Ectodermal cell (in vitro differentiated cells): ENCODE measurements around the gene CMTM1.
A peak's percentile ranks its signal among the peaks of the same experiment; 100 is the strongest.

ENCODE experiments used
- H3K27ac ChIP-seq: 2 replicates; pipeline ENCODE4 v1.7.0; 2013; ENCODE audit warnings: mild to moderate bottlenecking, low read depth, low read length; ENCODE audit not compliant: insufficient read depth, poor library complexity, severe bottlenecking
- H3K27me3 ChIP-seq: 2 replicates; pipeline ENCODE4 v1.7.0; 2013; ENCODE audit warnings: mild to moderate bottlenecking, low read length; ENCODE audit not compliant: insufficient read depth, control insufficient read depth, poor library complexity, severe bottlenecking
- H3K36me3 ChIP-seq: one replicate; pipeline ENCODE4 v1.7.0; 2013; ENCODE audit warnings: low read length; ENCODE audit not compliant: control insufficient read depth, insufficient read depth
- H3K4me1 ChIP-seq: one replicate; pipeline ENCODE4 v1.7.0; 2013; ENCODE audit warnings: low read length; ENCODE audit not compliant: control insufficient read depth, insufficient read depth
- H3K4me3 ChIP-seq: 2 replicates; pipeline ENCODE4 v1.7.0; 2013; ENCODE audit warnings: low read depth, low read length, control low read depth; ENCODE audit not compliant: insufficient read depth
- H3K9me3 ChIP-seq: 2 replicates; pipeline ENCODE4 v1.7.0; 2013; ENCODE audit warnings: mild to moderate bottlenecking, low read length, moderate library complexity; ENCODE audit not compliant: control insufficient read depth
- WGBS, 2 experiments: methylation state at CpG; one replicate each; pipeline ENCODE4 v1.1.7; 2013; ENCODE audit warnings: missing lambda C conversion rate in 2 of 2; 5-methylcytosine and 5-hydroxymethylcytosine counted together

CMTM1 gene

GRCh38 chr16:66539623-66540469, 26.4 kb upstream of the CMTM1 start:
- H3K27ac ChIP-seq = no peak overlapping the region
- H3K9me3 ChIP-seq = no peaks in the 10 kb centered on the region
- no peaks in the 10 kb centered on the region for H3K27me3 ChIP-seq
- H3K36me3 ChIP-seq = no peaks in the 10 kb centered on the region
- H3K4me3 ChIP-seq = no peak overlapping the region
- 95 to 100% methylated on average over 3 of the region's 3 CpGs for WGBS, 2 experiments
- H3K4me1 ChIP-seq = no peaks in the 10 kb centered on the region

GRCh38 chr16:66541388-66542355, 24.6 kb upstream of the CMTM1 start:
- no peaks in the 10 kb centered on the region for H3K4me1 ChIP-seq
- no peak overlapping the region for H3K27ac ChIP-seq
- no peak overlapping the region for H3K4me3 ChIP-seq
- H3K27me3 ChIP-seq = no peaks in the 10 kb centered on the region
- no peaks in the 10 kb centered on the region for H3K9me3 ChIP-seq
- 81% methylated on average over 18 of the region's 18 CpGs for WGBS, 2 experiments
- no peaks in the 10 kb centered on the region for H3K36me3 ChIP-seq

- 72 to 86% methylated on average over 3 of the region's 3 CpGs for WGBS, 2 experiments
- Histone ChIP-seq H3K36me3 (no peaks in the 10 kb centered on the region), H3K27me3 (no peaks in the 10 kb centered on the region), H3K27ac (no peak overlapping the region), H3K9me3 (no peaks in the 10 kb centered on the region), H3K4me3 (no peak overlapping the region), H3K4me1 (no peaks in the 10 kb centered on the region)
Measured at GRCh38 chr16:66542396-66542795, 23.8 kb upstream of the CMTM1 start.

- Histone ChIP-seq H3K4me3 (no peak overlapping the region), H3K27me3 (no peaks in the 10 kb centered on the region), H3K4me1 (no peaks in the 10 kb centered on the region), H3K27ac (no peak overlapping the region), H3K9me3 (no peaks in the 10 kb centered on the region), H3K36me3 (no peaks in the 10 kb centered on the region)
- WGBS, 2 experiments = 91 to 94% methylated on average over 6 of the region's 6 CpGs
Measured at GRCh38 chr16:66543541-66543940, 22.7 kb upstream of the CMTM1 start.

- Histone ChIP-seq H3K27me3 (no peaks in the 10 kb centered on the region), H3K36me3 (no peaks in the 10 kb centered on the region), H3K9me3 (no peaks in the 10 kb centered on the region), H3K4me3 (no peak overlapping the region), H3K4me1 (no peaks in the 10 kb centered on the region), H3K27ac (no peak overlapping the region)
- 93 to 95% methylated on average over 7 of the region's 7 CpGs for WGBS, 2 experiments
Measured at GRCh38 chr16:66544016-66544757, 22.1 kb upstream of the CMTM1 start.

GRCh38 chr16:66547101-66547989, 18.9 kb upstream of the CMTM1 start:
- H3K36me3 ChIP-seq = no peaks in the 10 kb centered on the region
- 93 to 95% methylated on average over 5 of the region's 5 CpGs for WGBS, 2 experiments
- H3K9me3 ChIP-seq = no peaks in the 10 kb centered on the region
- peaks cover 4% of the 10 kb centered on the region for H3K27me3 ChIP-seq
- H3K27ac ChIP-seq = no peak overlapping the region
- no peaks in the 10 kb centered on the region for H3K4me1 ChIP-seq
- H3K4me3 ChIP-seq = no peak overlapping the region

GRCh38 chr16:66548068-66548467, 18.2 kb upstream of the CMTM1 start:
- Histone ChIP-seq H3K27me3 (peaks cover 10% of the 10 kb centered on the region), H3K4me3 (no peak overlapping the region), H3K27ac (no peak overlapping the region), H3K4me1 (no peaks in the 10 kb centered on the region), H3K36me3 (no peaks in the 10 kb centered on the region), H3K9me3 (no peaks in the 10 kb centered on the region)
- 93 to 96% methylated on average over 4 of the region's 4 CpGs for WGBS, 2 experiments

- Histone ChIP-seq H3K27ac (no peak overlapping the region), H3K36me3 (no peaks in the 10 kb centered on the region), H3K4me3 (peak overlapping the region; percentile 55), H3K4me1 (no peaks in the 10 kb centered on the region), H3K9me3 (no peaks in the 10 kb centered on the region), H3K27me3 (peaks cover 13% of the 10 kb centered on the region)
- whole genome bisulfite sequencing, 2 experiments = 94 to 97% methylated on average over 9 of the region's 9 CpGs
Measured at GRCh38 chr16:66548868-66549267, 17.4 kb upstream of the CMTM1 start.
